Ovary (tissue), 10 donors: ENCODE results near the gene CACNB3. TPM values are rescaled to one million over a fixed set of nuclear protein-coding genes. Genes with fewer than 3 reads are reported as not detected.

Experiments
- DNase-seq, 5 donors: peaks; one replicate each; pipeline ENCODE4 v3.0.0-alpha.2; 2019 to 2020
- H3K27ac ChIP-seq, 2 donors: fragments of 200-600 bp; one replicate each; pipeline versions ENCODE4 v1.5.1 to v1.8.0; 2019 to 2022
- H3K27me3 ChIP-seq: fragments of 200-600 bp; one replicate; pipeline ENCODE4 v1.8.0; 2022
- H3K36me3 ChIP-seq: fragments of 200-600 bp; sonication (generic); one replicate; pipeline ENCODE4 v1.5.1; 2019
- H3K4me1 ChIP-seq: one replicate; pipeline ENCODE4 v1.8.1; 2013; ENCODE audit warnings: mild to moderate bottlenecking, moderate library complexity; ENCODE audit not compliant: insufficient read depth
- H3K4me3 ChIP-seq: fragments of 200-600 bp; sonication (generic); one replicate; pipeline ENCODE4 v1.5.1; 2017
- H3K9me3 ChIP-seq, 2 donors: fragments of 200-600 bp in 1 of 2; sonication (generic) in 1 of 2; one replicate each; pipeline versions ENCODE4 v1.5.1 to v1.8.1; 2013 to 2019; ENCODE audit warnings: mild to moderate bottlenecking in 1 of 2, moderate library complexity in 1 of 2
- CTCF ChIP-seq, 3 donors: fragments of 450-650 bp in 2 of 3; fragments of 200-600 bp in 1 of 3; IDR thresholded peaks; one replicate each; pipeline versions ENCODE4 v1.5.1 to v1.8.0; 2016 to 2022; ENCODE audit warnings: antibody characterized with exemption in 3 of 3, mild to moderate bottlenecking in 1 of 3
- EP300 ChIP-seq: sonication (generic); formaldehyde crosslinking; IDR thresholded peaks from one replicate; pipeline ENCODE4 v1.6.1; 2017; ENCODE audit warnings: antibody characterized with exemption
- POLR2A ChIP-seq: fragments of 450-650 bp; IDR thresholded peaks from one replicate; pipeline ENCODE4 v1.6.1; 2017; ENCODE audit warnings: antibody characterized with exemption, mild to moderate bottlenecking, moderate library complexity
- WGBS, 3 donors: extraction: QIAGEN DNeasy Blood & Tissue Kit in 1 of 3; methylation state at CpG; one replicate each; pipeline versions ENCODE4 v1.1.5 to v1.1.7; 2013 to 2017; 5-methylcytosine and 5-hydroxymethylcytosine counted together
- intact Hi-C, 4 donors: fragments of 100-400 bp; cut with DNase I; formaldehyde crosslinking; loops; one replicate each; pipeline versions ENCODE4 v1.11.0 to v1.15.1; 2022 to 2023
- long read RNA-seq, 3 donors: library from polyadenylated mRNA in 2 of 3; unstranded in 2 of 3; transcript quantifications; one replicate each; pipeline ENCODE4 v2.0.0 and lab custom pipeline, GENCODE V29; 2021 to 2026
- polyA plus RNA-seq, 2 donors: library from polyadenylated mRNA; stranded (reverse); fragments of 200-250 nt in 1 of 2; fragments of 350-450 nt in 1 of 2; fragmentation: Illumina TruSeq in 1 of 2; extraction: RNeasy Lipid Tissue Mini Kit (QIAGEN cat#74804) in 1 of 2; gene quantifications; one replicate each; pipeline ENCODE4 v1.2.3, GENCODE V29; 2013 to 2014
- total RNA-seq, 7 donors: library from RNA; depleted of rRNA in 2 of 7; stranded (reverse); fragments of >200 nt in 2 of 7; fragmentation: NEBNext Ultra II Directional in 3 of 7; extraction: Animal tissue kit (Norgen Biotek cat#: 25700) in 3 of 7; gene quantifications; one replicate each; pipeline versions ENCODE4 v1.1.0 to v1.2.4, GENCODE V29; 2016 to 2023
- donor health status: DM: no; HTN: no; CAD: no; lungs with moderate emphysema.
- donor health status: DM: no; HTN: no; CAD: no.
- donor health status: Bipolar disorder and iron deficiency.
- donor health status: DM: yes; HTN: yes; CAD: no.
- donor health status: DM: no; HTN: no; CAD: no.
- donor health status: DM: yes; HTN: yes; CAD: no.

Gene CACNB3
- total RNA-seq (100 to 1,000 TPM in 3 of 7 donors, 10 to 100 TPM in 4; 24.1 to 162 (median 92.3) TPM), polyA plus RNA-seq (10 to 100 TPM; 29.5 to 50.5 TPM)
- long read RNA-seq, donor 1, partial matches to known transcripts, result 26 of 66 reads
- long read RNA-seq, donor 1, other reads (novel, unspliced or antisense), result 38 of 66 reads
- long read RNA-seq, donor 2, partial matches to known transcripts, result 19 of 32 reads
- long read RNA-seq, donor 2, other reads (novel, unspliced or antisense), result 0 of 32 reads
- long read RNA-seq, donor 3, partial matches to known transcripts, result 27 of 58 reads
- long read RNA-seq, donor 3, other reads (novel, unspliced or antisense), result 28 of 58 reads

DNA sequence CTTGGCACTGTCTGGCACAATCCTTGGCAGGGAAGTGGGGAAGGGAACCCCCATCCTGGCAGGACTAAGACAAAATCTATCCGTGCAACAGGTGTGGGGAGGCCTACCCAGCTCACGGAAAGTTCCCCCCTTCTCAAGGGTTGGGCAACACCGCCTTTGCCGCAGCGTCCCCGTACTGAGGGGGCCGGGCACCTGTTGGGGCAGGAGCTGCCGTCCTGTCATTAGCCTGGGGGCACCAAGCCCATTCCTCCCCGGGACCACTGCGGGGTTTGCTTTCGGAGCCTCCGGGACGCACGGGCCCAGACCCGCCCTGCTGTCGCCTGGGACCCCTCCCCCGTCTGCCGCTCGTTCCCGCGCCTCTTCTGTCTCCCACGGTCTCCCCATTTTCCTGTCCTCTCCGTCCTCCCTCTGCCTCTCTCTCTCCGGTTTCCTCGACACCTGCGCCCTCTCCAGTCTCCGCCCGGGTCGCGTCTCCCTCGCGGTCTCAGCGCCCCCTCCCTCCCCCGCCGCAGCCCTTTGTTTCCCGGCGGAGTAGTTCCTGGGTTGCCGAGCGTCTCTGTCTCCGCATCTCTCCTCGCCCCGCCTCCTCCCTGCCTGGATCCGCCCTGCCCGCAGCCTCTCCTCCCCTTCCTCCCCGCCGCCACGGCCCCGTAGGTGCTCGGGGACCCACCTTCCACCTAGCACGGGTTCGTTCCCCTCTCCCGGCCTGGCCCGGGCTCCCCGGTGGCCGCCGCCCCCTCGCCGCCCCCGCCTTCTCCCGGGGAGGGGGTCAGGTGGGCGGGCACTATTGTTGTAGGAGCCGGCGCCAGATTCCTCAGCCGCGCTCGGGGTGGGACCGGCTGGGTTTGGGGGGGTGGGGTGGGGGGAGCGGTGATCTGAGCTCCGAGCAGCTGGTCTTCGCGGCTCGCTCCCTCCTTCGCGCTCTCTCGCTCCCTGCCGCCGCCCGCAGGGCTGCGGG, at the start of gene CACNB3:
Gene CACNB3 (plus strand): TSS at position 624 of the 958 bp plus-strand sequence. CDS start 434 bp downstream, outside the sequence.
- Histone ChIP-seq H3K4me1 (peaks cover 13% of the 10 kb centered on the region), H3K4me3 (peak within 1 kb of the TSS; percentile 75), H3K27ac (peak within 1 kb of the TSS; percentile 18 to 95), H3K27me3 (no peaks in the 10 kb centered on the region), H3K9me3 (no peaks in the 10 kb centered on the region), H3K36me3 (no peaks in the 10 kb centered on the region)
- TF ChIP-seq POLR2A, result peak; percentile 23
- TF ChIP-seq CTCF (IDR thresholded peaks at IDR 0.05), result no peak
- no peak for TF ChIP-seq EP300
- 1 to 2% (median 1%) methylated on average over 60 to 79 of the region's 79 CpGs for WGBS, 3 donors
- intact Hi-C loops, result no loop called here
- peak; percentile 81 to 87 (median 85) for DNase-seq

DNA sequence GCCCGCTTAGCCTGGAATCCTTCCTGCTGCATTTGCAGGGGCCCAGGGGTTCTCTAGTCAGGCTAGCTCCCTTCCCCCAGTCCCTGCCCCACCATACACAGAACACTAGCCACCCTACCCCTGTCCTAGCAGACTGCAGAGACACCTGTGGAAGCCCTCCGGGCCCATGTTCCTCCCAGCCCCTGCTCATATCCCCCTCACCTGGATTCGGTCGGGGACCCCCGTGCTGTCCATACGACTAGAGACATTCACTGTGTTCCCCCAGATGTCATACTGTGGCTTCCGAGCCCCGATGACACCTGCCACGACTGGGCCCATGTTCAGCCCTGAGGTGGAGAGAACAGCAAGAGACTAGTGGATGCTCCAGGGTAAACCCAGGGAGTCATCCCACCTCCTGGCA, 49.6 kb upstream of the CACNB3 start:
- WGBS, 3 donors, result 93 to 97% (median 94%) methylated on average over 9 of the region's 9 CpGs
- intact Hi-C loops, result no loop called here
- Histone ChIP-seq H3K4me3 (no peak overlapping the region), H3K4me1 (peaks cover 19% of the 10 kb centered on the region), H3K9me3 (no peaks in the 10 kb centered on the region), H3K36me3 (no peaks in the 10 kb centered on the region), H3K27me3 (no peaks in the 10 kb centered on the region), H3K27ac (no peak overlapping the region)
- no peak for DNase-seq
- TF ChIP-seq EP300, result no peak
- no peak for TF ChIP-seq CTCF (IDR thresholded peaks at IDR 0.05)
- TF ChIP-seq POLR2A, result no peak

DNA sequence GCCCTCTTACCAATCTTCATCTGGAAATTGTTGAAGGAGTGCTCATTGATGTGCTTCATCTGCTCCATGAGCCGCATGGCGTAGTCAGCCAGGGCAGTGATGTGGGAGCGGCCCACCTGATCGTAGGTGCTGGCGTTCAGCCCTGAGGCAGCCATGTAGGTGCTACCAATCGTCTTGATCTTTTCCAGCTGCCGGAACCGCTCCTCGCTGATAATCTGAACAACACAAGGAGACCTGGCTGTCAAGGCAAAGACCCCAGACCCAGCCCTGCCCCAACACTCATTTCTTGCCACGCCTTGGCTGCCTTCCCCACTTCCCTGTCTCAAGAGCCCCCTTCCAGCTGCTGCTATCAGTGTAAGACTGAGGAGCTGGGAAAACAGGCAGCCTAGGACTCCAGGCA, 47.5 kb upstream of the CACNB3 start:
- H3K36me3 ChIP-seq, result no peaks in the 10 kb centered on the region
- WGBS, 3 donors, result 88 to 93% (median 88%) methylated on average over 10 of the region's 10 CpGs

More for the DNA sequence above, 47.5 kb upstream of the CACNB3 start:
- H3K4me3 ChIP-seq, result no peak overlapping the region
- H3K9me3 ChIP-seq, result no peaks in the 10 kb centered on the region
- no peak overlapping the region for H3K27ac ChIP-seq
- no peaks in the 10 kb centered on the region for H3K27me3 ChIP-seq
- no peak for DNase-seq
- intact Hi-C loops, result loop anchor here in 1 of 4 donors (5.0 kb wide), 1 partner anchor 273 kb away; no protein-coding TSS in a partner anchor
- TF ChIP-seq CTCF (IDR thresholded peaks at IDR 0.05) (no peak), EP300 (no peak), POLR2A (no peak)
- peaks cover 16% of the 10 kb centered on the region for H3K4me1 ChIP-seq
